Mesendoderm (in vitro differentiated cells): ENCODE measurements around the gene SIAH1.
"Not testable (repeated sequence)": the region's sequence is repeated elsewhere in the genome, so short reads cannot be mapped to it uniquely, and the experiment has no call there.

ENCODE experiments used
- DNase-seq: peaks from one replicate; pipeline ENCODE4 v3.0.0; 2013
- H2AK5ac ChIP-seq: 2 replicates; pipeline ENCODE4 v1.6.1; 2013; ENCODE audit warnings: low read length, inconsistent platforms
- H2BK120ac ChIP-seq: 2 replicates; pipeline ENCODE4 v1.6.1; 2013; ENCODE audit warnings: low read depth, mild to moderate bottlenecking, low read length, moderate library complexity, mixed read lengths
- H2BK15ac ChIP-seq: replicated peaks from 2 replicates; pipeline ENCODE4 v1.6.1; 2013; ENCODE audit warnings: low read depth, mild to moderate bottlenecking, moderate library complexity
- H2BK5ac ChIP-seq: 2 replicates; pipeline ENCODE4 v1.6.1; 2013; ENCODE audit warnings: low read length, inconsistent platforms
- H3K18ac ChIP-seq: 2 replicates; pipeline ENCODE4 v1.6.1; 2013; ENCODE audit warnings: mild to moderate bottlenecking, low read length, mixed read lengths
- H3K23ac ChIP-seq: one replicate; pipeline ENCODE4 v1.6.1; 2013; ENCODE audit warnings: low read length
- H3K27ac ChIP-seq: 2 replicates; pipeline ENCODE4 v1.5.1; 2013; ENCODE audit warnings: low read depth, mild to moderate bottlenecking, inconsistent platforms, low read length, moderate library complexity
- H3K27me3 ChIP-seq: 2 replicates; pipeline ENCODE4 v1.6.1; 2013; ENCODE audit warnings: low read length, control low read depth, mild to moderate bottlenecking, inconsistent platforms; ENCODE audit not compliant: insufficient read depth, poor library complexity
- H3K36me3 ChIP-seq: 2 replicates; pipeline ENCODE4 v1.6.1; 2013; ENCODE audit warnings: low read length, inconsistent platforms; ENCODE audit not compliant: control insufficient read depth, insufficient read depth
- H3K4ac ChIP-seq: one replicate; pipeline ENCODE4 v1.6.1; 2013; ENCODE audit warnings: low read depth, mild to moderate bottlenecking, low read length, moderate library complexity
- H3K4me1 ChIP-seq: 2 replicates; pipeline ENCODE4 v1.6.1; 2013; ENCODE audit warnings: low read depth, low read length, inconsistent platforms; ENCODE audit not compliant: control insufficient read depth
- H3K4me2 ChIP-seq: 2 replicates; pipeline ENCODE4 v1.6.1; 2013; ENCODE audit warnings: low read length
- H3K4me3 ChIP-seq: 2 replicates; pipeline ENCODE4 v1.5.1; 2013; ENCODE audit warnings: mild to moderate bottlenecking, low read length
- H3K56ac ChIP-seq: one replicate; pipeline ENCODE4 v1.6.1; 2013; ENCODE audit warnings: low read length
- H3K79me1 ChIP-seq: 2 replicates; pipeline ENCODE4 v1.6.1; 2013; ENCODE audit warnings: low read length, inconsistent platforms
- H3K79me2 ChIP-seq: 2 replicates; pipeline ENCODE4 v1.6.1; 2013; ENCODE audit warnings: mild to moderate bottlenecking, low read length; ENCODE audit not compliant: control insufficient read depth, insufficient read depth
- H3K9ac ChIP-seq: 2 replicates; pipeline ENCODE4 v1.6.1; 2013; ENCODE audit warnings: low read length, inconsistent platforms
- H4K5ac ChIP-seq: one replicate; pipeline ENCODE4 v1.6.1; 2013; ENCODE audit warnings: low read length
- H4K8ac ChIP-seq: one replicate; pipeline ENCODE4 v1.6.1; 2013; ENCODE audit warnings: low read depth, mild to moderate bottlenecking, control low read depth, low read length, moderate library complexity
- WGBS: extraction: QIAGEN DNeasy Blood & Tissue Kit; methylation state at CpG from one replicate; pipeline ENCODE4 v1.1.7; 2013; ENCODE audit warnings: low lambda C conversion rate, missing lambda C conversion rate; ENCODE audit not compliant: insufficient coverage; ENCODE audit errors: extremely low coverage; 5-methylcytosine and 5-hydroxymethylcytosine counted together

SIAH1 gene

DNA sequence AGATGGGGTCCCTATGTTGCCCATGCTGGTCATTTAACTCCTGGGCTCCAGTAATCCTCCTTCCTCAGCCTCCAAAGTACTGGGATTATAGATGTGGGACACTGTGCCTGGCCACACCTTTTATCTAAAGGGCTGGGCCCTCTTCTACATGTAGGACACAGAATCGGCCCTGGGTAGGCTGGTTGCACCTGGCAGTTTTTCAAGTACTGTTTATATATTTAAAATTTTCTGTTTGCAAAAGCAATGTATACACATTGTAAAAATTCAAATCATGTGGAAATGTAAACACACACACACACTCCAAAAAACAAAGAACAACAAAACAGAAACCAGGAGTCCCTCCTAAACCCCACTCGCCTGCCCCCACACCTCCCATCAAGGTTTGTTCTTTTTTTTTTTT, 28.1 kb upstream of the SIAH1 start:
- Histone ChIP-seq H3K4me3 (no peak overlapping the region), H3K27me3 (no peaks in the 10 kb centered on the region), H3K18ac (no peak overlapping the region), H3K4me1 (no peaks in the 10 kb centered on the region), H4K5ac (no peak overlapping the region), H4K8ac (no peak overlapping the region), H3K36me3 (no peaks in the 10 kb centered on the region), H3K27ac (no peak overlapping the region), H3K79me2 (no peaks in the 10 kb centered on the region), H3K79me1 (no peaks in the 10 kb centered on the region), H3K23ac (no peak overlapping the region), H3K4ac (no peak overlapping the region), H3K4me2 (no peak overlapping the region), H2AK5ac (no peak overlapping the region), H3K56ac (no peak overlapping the region), H2BK5ac (no peak overlapping the region), H2BK120ac (no peak overlapping the region), H3K9ac (no peak overlapping the region), H2BK15ac (no peak overlapping the region)
- no peak for DNase-seq
- no CpG with 5 or more reads among the region's 2 CpGs for WGBS

DNA sequence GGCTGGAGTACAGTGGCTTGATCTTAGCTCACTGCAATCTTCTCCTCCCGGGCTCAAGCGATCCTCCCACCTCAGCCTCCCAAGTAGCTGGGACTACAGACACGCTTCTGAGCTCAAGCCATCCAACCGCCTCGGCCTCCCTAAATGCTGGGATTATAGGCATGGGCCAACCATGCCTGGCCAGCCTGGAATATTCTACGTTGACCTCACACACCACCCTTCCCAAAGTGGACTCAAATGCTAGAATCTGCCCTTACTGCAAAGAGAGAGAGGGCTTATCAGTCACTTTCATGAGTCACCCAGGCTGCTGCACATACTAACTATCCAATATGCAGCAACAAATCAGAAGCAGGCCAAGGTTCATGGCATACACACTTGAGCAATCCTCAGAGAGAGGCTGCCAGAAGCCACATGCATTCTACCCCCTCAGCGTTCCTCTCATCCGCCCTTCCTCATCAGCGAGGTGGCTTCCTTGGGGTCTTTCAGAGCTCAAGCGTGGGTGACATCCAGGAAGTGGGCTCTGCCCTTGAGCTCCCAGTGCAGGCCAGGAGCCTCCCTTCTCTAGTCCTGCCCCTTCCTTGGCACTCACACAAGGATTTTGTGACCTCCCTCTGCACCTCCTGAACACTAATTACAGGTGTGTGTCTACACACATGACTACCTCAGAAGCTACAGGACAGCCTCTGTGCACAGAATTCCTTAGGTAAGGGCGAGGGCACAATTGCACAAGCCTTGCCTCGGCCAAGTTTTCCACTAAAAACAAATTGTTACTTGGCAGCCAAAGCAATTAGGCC, 24.8 kb upstream of the SIAH1 start:
- Histone ChIP-seq H3K79me2 (no peaks in the 10 kb centered on the region), H3K23ac (no peak overlapping the region), H3K4me3 (no peak overlapping the region), H4K5ac (no peak overlapping the region), H3K4me1 (no peaks in the 10 kb centered on the region), H4K8ac (no peak overlapping the region), H3K18ac (no peak overlapping the region), H2BK5ac (no peak overlapping the region), H3K9ac (no peak overlapping the region), H3K27me3 (no peaks in the 10 kb centered on the region), H3K4me2 (no peak overlapping the region), H2BK15ac (no peak overlapping the region), H3K4ac (no peak overlapping the region), H2AK5ac (no peak overlapping the region), H3K79me1 (no peaks in the 10 kb centered on the region), H3K56ac (no peak overlapping the region), H2BK120ac (no peak overlapping the region), H3K27ac (no peak overlapping the region), H3K36me3 (no peaks in the 10 kb centered on the region)
- DNase-seq, result no peak
- no CpG with 5 or more reads among the region's 12 CpGs for WGBS

DNA sequence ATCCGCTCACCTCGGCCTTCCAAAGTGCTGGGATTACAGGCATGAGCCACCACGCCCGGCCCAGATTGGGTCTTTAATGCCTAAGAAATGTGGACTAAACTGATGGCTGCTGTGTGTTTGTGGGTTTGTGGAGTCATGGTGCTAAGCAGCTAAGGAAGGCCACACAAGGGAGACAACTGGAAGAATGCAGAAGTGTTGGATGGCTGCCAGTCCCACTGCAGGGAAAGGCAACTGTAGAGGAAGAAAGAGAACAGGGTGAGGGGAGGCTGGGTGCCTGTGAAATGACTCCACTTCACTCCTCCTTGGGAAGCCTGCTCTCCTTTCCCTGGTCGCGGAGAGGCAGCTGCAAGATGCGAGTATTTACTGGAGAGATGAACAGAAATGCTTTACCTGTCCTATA, 23.5 kb upstream of the SIAH1 start:
- Histone ChIP-seq H3K56ac (no peak overlapping the region), H4K8ac (no peak overlapping the region), H3K4ac (no peak overlapping the region), H3K79me2 (no peaks in the 10 kb centered on the region), H2AK5ac (no peak overlapping the region), H3K79me1 (no peaks in the 10 kb centered on the region), H3K27ac (no peak overlapping the region), H3K4me1 (no peaks in the 10 kb centered on the region), H3K4me3 (no peak overlapping the region), H2BK120ac (no peak overlapping the region), H3K4me2 (no peak overlapping the region), H2BK15ac (no peak overlapping the region), H3K9ac (no peak overlapping the region), H4K5ac (no peak overlapping the region), H2BK5ac (no peak overlapping the region), H3K36me3 (no peaks in the 10 kb centered on the region), H3K27me3 (no peaks in the 10 kb centered on the region), H3K23ac (no peak overlapping the region), H3K18ac (no peak overlapping the region)
- WGBS, result no CpG with 5 or more reads among the region's 7 CpGs
- no peak for DNase-seq

DNA sequence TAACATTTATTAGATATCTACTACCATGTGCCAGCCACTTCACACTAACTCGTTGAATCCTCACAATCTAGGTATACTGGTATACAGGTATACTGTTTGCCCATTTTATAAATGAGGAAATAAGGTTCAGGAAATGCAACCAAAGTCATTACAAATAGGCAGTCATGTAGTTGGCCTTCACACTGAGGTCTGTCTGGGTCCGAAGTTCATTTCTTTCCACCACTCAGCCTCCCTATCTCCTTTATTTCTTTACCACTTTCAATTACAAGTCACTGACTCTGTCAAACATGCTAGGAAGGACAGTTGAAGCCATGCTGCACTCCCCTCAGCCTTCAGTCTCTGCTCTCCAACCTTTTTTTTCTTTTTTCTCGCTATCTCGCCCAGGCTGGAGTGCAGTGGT, 20.7 kb upstream of the SIAH1 start:
- Histone ChIP-seq H2BK5ac (no peak overlapping the region), H3K4me3 (no peak overlapping the region), H3K18ac (no peak overlapping the region), H4K5ac (no peak overlapping the region), H4K8ac (no peak overlapping the region), H3K4me1 (peaks cover 2% of the 10 kb centered on the region), H3K23ac (no peak overlapping the region), H3K27ac (no peak overlapping the region), H2BK15ac (no peak overlapping the region), H2AK5ac (no peak overlapping the region), H3K27me3 (no peaks in the 10 kb centered on the region), H3K56ac (no peak overlapping the region), H3K9ac (no peak overlapping the region), H3K79me2 (no peaks in the 10 kb centered on the region), H3K79me1 (no peaks in the 10 kb centered on the region), H2BK120ac (no peak overlapping the region), H3K4ac (no peak overlapping the region), H3K36me3 (no peaks in the 10 kb centered on the region), H3K4me2 (no peak overlapping the region)
- DNase-seq, result no peak
- no CpG with 5 or more reads among the region's 4 CpGs for WGBS

DNA sequence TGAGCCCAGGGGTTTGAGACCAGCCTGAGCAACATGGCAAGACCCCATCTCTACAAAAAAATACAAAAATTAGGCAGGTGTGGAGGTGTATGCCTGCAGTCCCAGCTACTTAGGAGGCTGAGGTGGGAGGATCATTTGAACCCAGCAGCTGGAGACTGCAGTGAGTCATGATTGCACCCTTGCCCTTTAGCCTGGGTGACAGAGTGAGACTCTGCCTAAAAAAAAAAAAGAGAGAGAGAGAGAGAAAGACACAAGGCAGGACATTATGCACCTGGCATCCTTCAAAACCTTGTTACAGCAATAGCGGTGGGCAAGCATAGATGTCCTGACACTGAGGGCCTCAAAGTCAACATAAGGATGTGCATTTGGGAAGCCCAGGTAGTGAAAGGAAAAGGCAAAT, 19.9 kb upstream of the SIAH1 start:
- Histone ChIP-seq H3K4me3 (no peak overlapping the region), H2BK15ac (no peak overlapping the region), H3K23ac (no peak overlapping the region), H3K18ac (no peak overlapping the region), H3K79me2 (no peaks in the 10 kb centered on the region), H3K4ac (no peak overlapping the region), H3K56ac (no peak overlapping the region), H4K5ac (no peak overlapping the region), H3K27ac (no peak overlapping the region), H2BK120ac (no peak overlapping the region), H3K4me1 (peaks cover 2% of the 10 kb centered on the region), H2BK5ac (no peak overlapping the region), H3K4me2 (no peak overlapping the region), H2AK5ac (no peak overlapping the region), H3K9ac (no peak overlapping the region), H4K8ac (no peak overlapping the region), H3K79me1 (no peaks in the 10 kb centered on the region), H3K36me3 (no peaks in the 10 kb centered on the region), H3K27me3 (no peaks in the 10 kb centered on the region)
- DNase-seq, result no peak
- WGBS, result no CpG with 5 or more reads among the region's 1 CpG

DNA sequence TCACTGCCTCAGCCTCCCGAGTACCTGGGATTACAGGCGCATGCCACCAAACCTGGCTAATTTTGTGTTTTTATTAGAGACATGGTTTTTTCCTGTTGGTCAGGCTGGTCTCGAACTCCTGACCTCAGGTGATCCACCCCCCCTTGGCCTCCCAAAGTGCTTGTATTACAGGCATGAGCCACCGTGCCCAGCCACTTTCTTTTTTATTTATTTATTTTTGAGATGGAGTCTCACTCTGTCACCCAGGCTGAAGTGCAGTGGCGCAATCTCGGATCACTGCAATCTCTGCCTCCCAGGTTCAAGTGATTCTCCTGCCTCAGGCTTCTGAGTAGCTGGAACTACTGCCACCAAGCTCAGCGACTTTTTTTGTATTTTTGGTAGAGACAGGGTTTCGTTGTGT, 17.3 kb upstream of the SIAH1 start:
- not testable (repeated sequence) for H4K8ac ChIP-seq, H3K23ac ChIP-seq, H3K9ac ChIP-seq, H3K79me1 ChIP-seq, H3K36me3 ChIP-seq, H3K4me3 ChIP-seq, H3K4me1 ChIP-seq, H3K79me2 ChIP-seq, H4K5ac ChIP-seq, H2BK120ac ChIP-seq, H3K27me3 ChIP-seq, H3K4me2 ChIP-seq, H2AK5ac ChIP-seq, H2BK5ac ChIP-seq, DNase-seq, H3K4ac ChIP-seq, H2BK15ac ChIP-seq, H3K27ac ChIP-seq
- Histone ChIP-seq H3K56ac (peak overlapping the region; percentile 49), H3K18ac (peak overlapping the region; percentile 22)
- WGBS, result no CpG with 5 or more reads among the region's 8 CpGs
